ENCODE results near the gene CDKAL1.

GRCh38 chr6:20626165-20626564 is 91.9 kb downstream of the CDKAL1 start:
- TF ChIP-seq POLR2A (IDR thresholded peaks at IDR 0.05), result no peak
- TF ChIP-seq, protein P1, sequence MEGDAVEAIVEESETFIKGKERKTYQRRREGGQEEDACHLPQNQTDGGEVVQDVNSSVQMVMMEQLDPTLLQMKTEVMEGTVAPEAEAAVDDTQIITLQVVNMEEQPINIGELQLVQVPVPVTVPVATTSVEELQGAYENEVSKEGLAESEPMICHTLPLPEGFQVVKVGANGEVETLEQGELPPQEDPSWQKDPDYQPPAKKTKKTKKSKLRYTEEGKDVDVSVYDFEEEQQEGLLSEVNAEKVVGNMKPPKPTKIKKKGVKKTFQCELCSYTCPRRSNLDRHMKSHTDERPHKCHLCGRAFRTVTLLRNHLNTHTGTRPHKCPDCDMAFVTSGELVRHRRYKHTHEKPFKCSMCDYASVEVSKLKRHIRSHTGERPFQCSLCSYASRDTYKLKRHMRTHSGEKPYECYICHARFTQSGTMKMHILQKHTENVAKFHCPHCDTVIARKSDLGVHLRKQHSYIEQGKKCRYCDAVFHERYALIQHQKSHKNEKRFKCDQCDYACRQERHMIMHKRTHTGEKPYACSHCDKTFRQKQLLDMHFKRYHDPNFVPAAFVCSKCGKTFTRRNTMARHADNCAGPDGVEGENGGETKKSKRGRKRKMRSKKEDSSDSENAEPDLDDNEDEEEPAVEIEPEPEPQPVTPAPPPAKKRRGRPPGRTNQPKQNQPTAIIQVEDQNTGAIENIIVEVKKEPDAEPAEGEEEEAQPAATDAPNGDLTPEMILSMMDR (IDR thresholded peaks at IDR 0.05), result no peak
